NT2/D1 (cell line): ENCODE results near the gene TAX1BP3.

Experiments
- DNase-seq: peaks from one replicate; pipeline ENCODE4 v3.0.0-alpha.2; 2011; ENCODE audit warnings: low read depth, low spot score
- H3K27me3 ChIP-seq: 2 replicates; pipeline ENCODE4 v1.6.0; 2011; ENCODE audit warnings: mild to moderate bottlenecking; ENCODE audit not compliant: insufficient read length, insufficient read depth
- H3K36me3 ChIP-seq: 2 replicates; pipeline ENCODE4 v1.6.1; 2011; ENCODE audit warnings: mild to moderate bottlenecking, low read length, mixed read lengths; ENCODE audit not compliant: insufficient read depth, insufficient read length
- H3K4me1 ChIP-seq: 2 replicates; pipeline ENCODE4 v1.5.1; 2011; ENCODE audit not compliant: insufficient read depth, insufficient read length
- H3K4me3 ChIP-seq: 2 replicates; pipeline ENCODE4 v1.5.1; 2011; ENCODE audit warnings: low read depth; ENCODE audit not compliant: insufficient read length
- H3K9ac ChIP-seq: 2 replicates; pipeline ENCODE4 v1.6.0; 2011; ENCODE audit warnings: low read depth; ENCODE audit not compliant: insufficient read length
- H3K9me3 ChIP-seq: 2 replicates; pipeline ENCODE4 v1.5.1; 2011; ENCODE audit warnings: mild to moderate bottlenecking, low read length; ENCODE audit not compliant: insufficient read depth
- SUZ12 ChIP-seq: IDR thresholded peaks from 2 replicates; pipeline ENCODE4 v1.6.1; 2011; ENCODE audit not compliant: insufficient read length, insufficient read depth; ENCODE audit errors: extremely low read depth
- YY1 ChIP-seq: IDR thresholded peaks from 2 replicates; pipeline ENCODE4 v1.6.1; 2011; ENCODE audit not compliant: insufficient read length, insufficient read depth

Gene TAX1BP3

DNA sequence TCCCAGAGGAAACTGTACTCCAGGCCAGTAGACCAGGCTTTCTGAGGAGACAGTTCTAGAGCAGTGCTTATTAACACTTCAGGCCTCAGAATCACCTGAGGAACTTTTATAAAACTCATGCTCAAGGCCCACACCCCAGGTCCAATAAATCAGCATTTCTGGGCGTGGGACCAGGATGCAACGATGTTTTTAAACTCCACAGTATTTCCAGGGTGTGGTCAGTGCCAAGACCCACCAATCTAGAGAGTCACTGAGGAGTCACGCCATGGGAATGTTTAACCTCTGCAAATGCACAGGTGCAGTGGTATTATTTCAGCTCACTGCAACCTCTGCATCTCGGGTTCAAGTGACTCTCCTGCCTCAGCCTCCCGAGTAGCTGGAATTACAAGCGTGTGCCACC is 55.3 kb downstream of the TAX1BP3 start:
- TF ChIP-seq YY1: no peak
- TF ChIP-seq SUZ12: no peak
- H3K9ac ChIP-seq: no peak overlapping the region
- peaks cover 72% of the 10 kb centered on the region for H3K36me3 ChIP-seq
- no peaks in the 10 kb centered on the region for H3K4me1 ChIP-seq
- no peak for DNase-seq
- no peak overlapping the region for H3K4me3 ChIP-seq
- H3K27me3 ChIP-seq: no peaks in the 10 kb centered on the region
- H3K9me3 ChIP-seq: no peaks in the 10 kb centered on the region
